ENCODE measurements around the gene PSD.

PSD gene

DNA sequence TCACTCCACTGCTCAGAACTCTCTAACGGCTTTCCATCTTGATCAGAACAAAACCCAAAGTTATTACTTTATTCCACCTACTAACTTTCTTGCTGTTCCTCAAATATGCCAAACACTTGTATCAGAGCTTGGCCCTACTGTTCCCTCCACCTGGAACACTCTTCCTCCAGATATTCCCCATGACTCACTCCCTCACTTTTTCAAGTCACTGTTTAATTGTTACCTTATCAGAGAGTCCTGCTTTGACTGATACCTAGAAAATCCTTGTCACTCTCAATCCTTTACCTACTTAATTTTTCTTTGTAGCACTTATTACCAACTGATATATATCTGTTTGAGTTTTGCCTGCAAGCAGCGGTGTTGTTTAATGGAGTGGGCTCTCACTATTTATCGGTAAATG is 28.7 kb downstream of the PSD start:
- no peak for DNase-seq (ENCODE audit: low spot score)

DNA sequence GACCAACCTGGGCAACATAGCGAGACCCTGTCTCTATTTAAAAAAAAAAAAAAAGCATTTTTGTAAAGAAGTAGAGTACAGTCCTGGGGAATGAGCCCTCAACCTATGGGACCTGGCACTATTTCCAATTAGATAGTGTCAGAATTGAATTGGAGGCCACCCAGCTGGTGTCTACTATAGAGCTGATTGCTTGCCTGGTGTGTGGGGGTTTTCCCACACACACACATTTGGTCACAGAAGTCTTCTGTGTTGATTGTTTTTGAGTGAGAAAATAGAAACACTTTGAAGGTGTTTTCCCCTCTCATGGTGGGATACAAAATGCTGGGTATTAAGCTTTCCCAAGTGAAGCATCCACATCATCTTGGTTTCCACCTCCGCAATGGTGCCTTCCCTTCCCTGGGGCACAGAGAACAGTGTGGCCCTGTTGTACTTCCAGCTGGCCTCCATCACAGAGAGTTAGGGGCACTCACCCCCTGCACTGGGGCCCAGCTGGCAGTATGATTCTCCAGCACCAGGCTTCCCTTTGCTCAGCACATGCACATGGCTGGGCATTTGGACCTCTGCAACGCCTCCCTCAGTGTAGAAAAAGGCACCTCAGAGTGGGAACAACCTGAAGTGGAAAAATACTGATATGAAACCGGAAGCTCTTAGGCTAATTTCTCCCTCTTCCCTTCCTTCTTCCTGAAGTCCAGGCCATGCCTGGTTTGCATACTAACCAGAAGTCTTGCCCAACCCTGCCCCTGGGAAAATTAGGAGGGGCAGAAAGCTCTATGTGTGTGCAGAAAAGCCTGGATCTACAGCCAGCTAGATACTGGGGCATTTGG is 33.8 kb downstream of the PSD start:
- no peak for DNase-seq (ENCODE audit: low spot score)

GRCh38 chr10:102384053-102384452 is 34.5 kb downstream of the PSD start:
- DNase-seq (ENCODE audit: low spot score), result no peak

- no peak for DNase-seq (ENCODE audit: low spot score)
Observed at GRCh38 chr10:102382871-102383270, 35.7 kb downstream of the PSD start.

DNA sequence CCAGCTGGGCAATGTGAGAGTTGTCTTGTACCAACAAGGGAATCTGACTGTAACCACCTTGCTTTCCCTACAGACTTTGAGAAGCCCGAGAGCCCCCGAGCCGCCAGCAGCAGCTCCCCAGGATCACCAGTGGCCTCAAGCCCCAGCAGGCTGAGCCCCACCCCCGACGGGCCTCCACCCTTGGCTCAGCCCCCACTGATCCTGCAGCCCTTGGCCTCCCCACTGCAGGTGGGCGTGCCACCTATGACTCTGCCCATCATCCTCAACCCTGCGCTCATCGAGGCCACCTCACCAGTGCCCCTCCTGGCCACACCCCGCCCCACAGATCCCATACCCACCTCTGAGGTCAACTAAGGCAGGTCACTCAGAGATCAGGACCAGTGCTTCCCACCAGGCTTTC is 36.6 kb downstream of the PSD start:
- no peak for DNase-seq (ENCODE audit: low spot score)

GRCh38 chr10:102379383-102379782 is 39.2 kb downstream of the PSD start:
- DNase-seq (ENCODE audit: low spot score), result no peak

DNA sequence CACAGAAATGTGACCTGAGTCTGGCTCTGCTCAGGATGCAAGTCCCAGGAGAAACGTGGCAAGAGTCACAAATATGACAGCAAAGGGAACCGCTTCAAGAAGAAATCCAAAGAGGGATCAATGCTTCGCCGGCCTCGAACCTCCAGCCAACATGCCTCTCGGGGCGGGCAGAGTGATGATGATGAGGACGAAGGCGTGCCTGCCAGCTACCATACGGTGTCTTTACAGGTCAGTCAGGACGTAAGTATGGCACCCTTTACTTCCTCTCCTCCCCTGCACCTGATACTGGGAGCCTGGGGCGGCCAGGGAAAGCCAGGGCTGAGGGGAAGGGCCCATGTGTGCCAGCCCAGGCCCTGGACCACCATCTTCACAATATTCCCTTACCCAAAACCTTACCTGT is 41.7 kb downstream of the PSD start:
- DNase-seq (ENCODE audit: low spot score), result no peak

GRCh38 chr10:102375867-102376266 is 42.7 kb downstream of the PSD start:
- DNase-seq (ENCODE audit: low spot score), result no peak

- DNase-seq (ENCODE audit: low spot score), result no peak
Observed at GRCh38 chr10:102375250-102375649, 43.3 kb downstream of the PSD start.

GRCh38 chr10:102371295-102371694 is 47.3 kb downstream of the PSD start:
- no peak for DNase-seq (ENCODE audit: low spot score)

DNA sequence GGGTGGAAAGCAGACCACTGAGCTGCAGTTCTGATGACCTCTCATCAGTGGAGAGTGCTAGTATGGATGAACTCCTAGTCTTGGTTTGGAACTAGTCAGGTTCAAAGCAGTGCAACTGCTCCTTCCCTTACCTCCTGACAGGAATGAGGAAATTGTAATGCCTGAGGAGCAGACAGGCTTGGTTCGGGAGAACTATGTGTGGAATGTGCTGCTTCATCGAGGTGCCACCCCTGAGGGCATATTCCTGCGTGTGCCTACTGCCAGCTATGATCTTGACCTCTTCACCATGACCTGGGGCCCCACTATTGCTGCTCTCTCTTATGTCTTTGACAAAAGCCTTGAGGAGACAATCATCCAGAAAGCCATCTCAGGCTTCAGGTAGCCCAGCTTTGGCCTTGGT is 50.5 kb downstream of the PSD start:
- no peak for DNase-seq (ENCODE audit: low spot score)

- no peak for DNase-seq (ENCODE audit: low spot score)
Observed at GRCh38 chr10:102367441-102367840, 51.1 kb downstream of the PSD start.

DNA sequence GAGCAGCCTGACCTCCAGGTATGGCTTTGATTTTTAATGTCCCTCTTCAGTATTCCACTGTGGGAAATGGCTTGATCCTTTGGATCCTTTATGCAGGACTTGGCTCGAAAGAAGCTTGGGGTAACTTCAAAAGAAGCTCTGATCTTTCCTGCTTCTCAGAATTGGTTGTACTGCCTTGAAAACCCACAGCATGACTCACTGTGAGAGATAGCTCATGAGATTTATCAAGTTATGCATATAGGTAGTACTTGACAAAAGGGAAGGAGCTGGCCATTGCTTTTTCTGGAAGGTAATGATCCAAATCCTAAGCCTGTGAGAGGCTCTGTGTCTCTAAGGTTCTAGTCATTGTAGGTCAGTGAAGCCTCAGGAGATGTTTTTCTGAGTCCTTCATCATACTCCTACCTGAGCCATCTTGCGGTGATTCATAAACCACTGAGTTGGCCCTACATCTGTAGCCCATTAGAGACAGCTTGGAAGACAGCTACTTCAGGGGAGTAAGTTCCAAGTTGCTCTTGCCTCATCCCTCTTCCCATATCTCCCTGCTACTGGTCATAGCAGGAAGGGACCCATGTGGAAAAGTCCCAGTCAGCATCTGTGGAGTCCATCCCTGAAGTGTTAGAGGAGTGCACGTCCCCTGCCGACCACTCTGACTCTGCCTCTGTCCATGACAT is 59.7 kb downstream of the PSD start:
- DNase-seq (ENCODE audit: low spot score), result no peak

DNA sequence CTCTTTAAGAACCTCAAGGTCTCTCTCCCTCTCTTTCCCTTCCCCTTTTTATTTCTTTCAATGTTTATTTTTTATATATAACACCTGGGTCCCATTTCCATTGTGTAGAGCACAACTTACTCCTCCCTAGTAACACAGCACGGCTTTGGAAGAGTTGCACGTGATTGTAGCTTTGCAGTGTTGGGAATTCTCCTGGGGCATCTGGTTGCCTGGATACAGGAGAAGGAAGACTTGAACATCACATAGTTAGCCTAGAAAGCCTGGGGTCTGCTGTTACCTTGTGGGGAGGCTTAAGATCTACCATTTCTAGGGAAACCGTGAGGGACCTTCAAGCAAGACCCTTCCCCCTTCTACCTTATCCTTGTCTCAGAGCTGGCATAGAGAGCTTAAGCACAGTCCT is 64.1 kb downstream of the PSD start:
- DNase-seq (ENCODE audit: low spot score), result no peak
